IPS DF 4.7 (cell line): ENCODE measurements around the gene RNF114.
"Not testable (repeated sequence)": the region's sequence is repeated elsewhere in the genome, so short reads cannot be mapped to it uniquely, and the experiment has no call there.

ENCODE experiments used
- DNase-seq: peaks from one replicate; pipeline ENCODE4 v3.0.0-alpha.2; 2013; ENCODE audit warnings: low spot score; ENCODE audit errors: extremely low read depth

RNF114 gene

GRCh38 chr20:49928411-49929141 lies 7.6 kb upstream of the RNF114 start:
- no peak for DNase-seq

- no peak for DNase-seq
These were observed 7.1 kb upstream of the RNF114 start for GRCh38 chr20:49929142-49929494.

DNA sequence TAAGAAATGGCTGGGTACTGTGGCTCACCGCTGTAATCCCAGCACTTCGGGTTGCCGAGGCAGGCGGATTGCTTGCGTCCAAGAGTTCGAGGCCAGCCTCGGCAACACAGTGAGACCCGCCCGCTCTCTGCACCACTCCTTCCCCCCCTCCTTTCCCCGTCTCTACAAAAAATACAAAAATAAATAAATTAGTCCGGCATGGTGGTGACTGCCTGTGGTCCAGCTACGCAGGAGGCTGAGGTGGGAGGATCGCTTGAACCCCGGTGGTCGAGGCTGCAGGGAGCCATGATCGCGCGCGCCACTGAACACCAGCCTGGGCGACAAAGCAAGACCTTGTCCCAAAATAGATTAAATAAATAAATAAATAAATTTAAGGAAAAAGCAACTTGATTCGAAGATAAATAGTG lies 448 bp upstream of the RNF114 start:
- no peak for DNase-seq

- DNase-seq, result no peak
These were observed 1.1 kb downstream of the RNF114 start for GRCh38 chr20:49937027-49937929.

DNA sequence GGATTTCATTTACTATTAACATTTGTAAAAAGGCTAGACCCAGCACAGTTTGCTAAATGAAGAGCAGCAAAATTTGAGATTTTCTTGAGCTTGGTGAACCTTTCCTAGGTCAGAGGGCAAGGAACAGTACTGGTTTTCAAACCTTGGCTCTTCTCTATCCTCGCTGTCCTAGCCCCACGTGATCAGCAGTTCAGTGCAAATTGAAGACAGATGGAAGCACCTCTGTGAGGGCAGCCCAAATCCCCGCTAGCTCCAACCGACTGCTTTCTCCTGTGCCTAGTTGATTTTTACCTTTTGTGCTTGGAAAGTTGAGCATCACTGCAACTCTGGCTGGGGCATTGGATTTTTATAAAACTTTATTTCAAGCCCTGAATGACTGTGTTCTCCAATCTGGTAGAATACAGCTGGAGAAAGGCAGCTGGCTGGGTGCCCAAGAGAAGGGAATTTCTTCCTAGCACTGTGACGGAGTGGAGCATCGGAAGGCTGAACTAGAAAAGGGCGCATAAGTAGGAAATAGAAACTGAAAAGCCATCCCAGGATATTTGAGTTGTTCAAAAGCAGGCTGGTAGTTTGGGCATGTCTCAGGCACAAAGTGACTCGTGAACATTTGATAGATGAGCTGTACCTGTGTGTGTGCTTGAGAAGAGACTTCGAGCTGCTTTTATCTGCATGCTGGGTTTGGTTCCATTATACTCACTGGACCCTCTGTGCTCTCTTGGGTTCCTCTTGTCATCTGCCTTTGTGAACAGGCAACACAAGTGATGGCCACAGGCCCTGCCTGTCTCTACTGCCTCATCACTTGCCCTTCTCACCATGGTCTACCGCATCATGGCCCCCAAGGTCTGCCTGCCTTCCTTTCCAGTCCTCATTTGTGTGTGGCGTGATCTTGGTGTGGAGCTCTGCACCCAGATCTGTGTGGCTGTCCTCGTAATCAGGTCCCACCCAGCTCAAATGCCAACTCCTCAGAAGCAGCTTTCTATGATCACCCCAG lies 2.3 kb downstream of the RNF114 start:
- no peak for DNase-seq

GRCh38 chr20:49941456-49941855 lies 5.3 kb downstream of the RNF114 start:
- DNase-seq, result no peak

DNA sequence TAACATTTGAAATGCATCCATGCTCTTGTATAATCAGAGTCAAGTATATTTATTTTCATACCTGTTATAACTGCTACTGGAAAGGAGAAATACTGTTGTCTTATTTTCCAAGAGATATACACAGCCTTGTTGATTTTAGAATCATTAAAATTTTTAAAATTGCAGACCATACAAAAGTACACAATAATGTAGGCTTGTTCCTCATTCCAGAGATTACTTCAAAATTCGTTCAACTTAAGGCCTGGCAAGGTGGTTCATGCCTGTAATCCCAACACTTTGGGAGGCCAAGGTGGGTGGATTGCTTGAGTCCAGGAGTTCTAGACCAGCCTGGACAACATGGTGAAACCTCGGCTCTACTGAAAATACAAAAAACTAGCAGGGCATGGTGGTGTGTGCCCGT lies 6.1 kb downstream of the RNF114 start:
- no peak for DNase-seq

GRCh38 chr20:49942942-49943341 lies 6.7 kb downstream of the RNF114 start:
- no peak for DNase-seq

- no peak for DNase-seq
These were observed 9.1 kb downstream of the RNF114 start for GRCh38 chr20:49945306-49945700.

- DNase-seq, result no peak
These were observed 9.7 kb downstream of the RNF114 start for GRCh38 chr20:49945701-49946477.

GRCh38 chr20:49948178-49948577 lies 12.0 kb downstream of the RNF114 start:
- no peak for DNase-seq

- no peak for DNase-seq
These were observed 12.8 kb downstream of the RNF114 start for GRCh38 chr20:49948809-49949507.

GRCh38 chr20:49951151-49951550 lies 15.0 kb downstream of the RNF114 start:
- DNase-seq, result no peak

DNA sequence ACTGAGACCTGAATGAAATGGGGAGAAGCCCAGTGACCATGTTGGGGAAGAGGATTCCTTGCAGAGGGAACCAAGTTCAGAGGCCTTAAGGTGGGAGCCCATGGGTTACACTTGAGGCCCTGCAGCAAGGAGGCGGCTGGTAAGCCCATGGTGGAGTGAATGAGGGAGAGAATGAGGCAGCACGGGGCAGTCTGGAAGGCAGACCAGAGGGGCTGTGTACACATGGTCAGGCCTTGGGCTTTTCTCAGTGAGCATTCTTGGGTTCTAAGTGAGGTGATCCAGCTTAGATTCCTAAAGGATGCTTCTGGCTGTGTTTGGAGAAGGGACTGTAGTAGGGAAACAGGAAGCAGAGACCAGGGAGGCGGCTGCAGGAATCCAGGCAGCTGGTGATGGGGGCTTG lies 19.0 kb downstream of the RNF114 start:
- DNase-seq, result no peak

DNA sequence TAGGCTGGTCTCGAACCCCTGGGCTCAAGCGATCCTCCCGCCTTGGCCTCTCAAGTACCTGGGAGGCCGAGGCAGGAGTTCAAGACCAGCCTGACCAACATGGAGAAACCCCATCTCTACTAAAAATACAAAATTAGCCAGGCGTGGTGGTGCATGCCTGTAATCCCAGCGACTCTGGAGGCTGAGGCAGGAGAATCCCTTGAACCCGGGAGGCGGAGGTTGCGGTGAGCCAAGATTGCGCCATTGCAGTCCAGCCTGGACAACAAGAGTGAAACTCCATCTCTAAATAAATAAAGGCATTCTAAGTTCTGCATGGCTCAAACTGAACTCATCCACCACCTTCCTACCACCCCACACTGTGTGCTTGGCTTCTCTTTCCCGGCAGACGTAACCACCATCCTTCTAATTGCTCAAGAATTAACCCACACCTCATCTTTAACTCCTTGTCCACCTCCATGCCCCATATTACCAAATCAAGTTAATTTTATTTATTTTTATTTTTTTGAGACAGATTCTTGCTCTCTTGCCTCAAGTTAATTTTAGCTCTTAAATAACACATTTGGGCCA lies 19.7 kb downstream of the RNF114 start:
- not testable (repeated sequence) for DNase-seq

DNA sequence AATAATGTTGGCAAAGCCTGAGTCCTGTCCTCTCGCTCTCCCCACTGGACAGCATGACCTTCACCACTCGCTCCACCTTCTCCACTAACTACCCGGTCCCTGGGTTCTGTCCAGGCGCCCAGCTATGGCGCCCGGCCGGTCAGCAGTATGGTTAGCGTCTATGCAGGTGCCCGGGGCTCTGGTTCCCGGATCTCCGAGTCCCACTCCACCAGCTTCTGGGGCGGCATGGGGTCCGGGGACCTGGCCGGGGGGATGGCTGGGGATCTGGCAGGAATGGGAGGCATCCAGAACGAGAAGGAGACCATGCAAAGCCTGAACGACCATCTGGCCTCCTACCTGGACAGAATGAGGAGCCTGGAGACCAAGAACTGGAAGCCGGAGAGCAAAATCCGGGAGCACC lies 20.5 kb downstream of the RNF114 start:
- no peak for DNase-seq

- DNase-seq, result not testable (repeated sequence)
These were observed 21.1 kb downstream of the RNF114 start for GRCh38 chr20:49957089-49957938.

- no peak for DNase-seq
These were observed 25.2 kb downstream of the RNF114 start for GRCh38 chr20:49961413-49961812.
